ENCODE results near the gene TRIM49B.
"Not testable (repeated sequence)": the region's sequence is repeated elsewhere in the genome, so short reads cannot be mapped to it uniquely, and the experiment has no call there.

The TRIM49B gene, protein sequence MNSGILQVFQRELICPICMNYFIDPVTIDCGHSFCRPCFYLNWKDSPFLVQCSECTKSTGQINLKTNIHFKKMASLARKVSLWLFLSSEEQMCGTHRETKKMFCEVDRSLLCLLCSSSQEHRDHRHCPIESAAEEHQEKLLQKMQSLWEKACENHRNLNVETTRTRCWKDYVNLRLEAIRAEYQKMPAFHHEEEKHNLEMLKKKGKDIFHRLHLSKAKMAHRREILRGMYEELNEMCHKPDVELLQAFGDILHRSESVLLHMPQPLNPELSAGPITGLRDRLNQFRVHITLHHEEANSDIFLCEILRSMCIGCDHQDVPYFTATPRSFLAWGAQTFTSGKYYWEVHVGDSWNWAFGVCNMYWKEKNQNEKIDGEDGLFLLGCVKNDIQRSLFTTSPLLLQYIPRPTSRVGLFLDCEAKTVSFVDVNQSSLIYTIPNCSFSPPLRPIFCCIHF

DNA sequence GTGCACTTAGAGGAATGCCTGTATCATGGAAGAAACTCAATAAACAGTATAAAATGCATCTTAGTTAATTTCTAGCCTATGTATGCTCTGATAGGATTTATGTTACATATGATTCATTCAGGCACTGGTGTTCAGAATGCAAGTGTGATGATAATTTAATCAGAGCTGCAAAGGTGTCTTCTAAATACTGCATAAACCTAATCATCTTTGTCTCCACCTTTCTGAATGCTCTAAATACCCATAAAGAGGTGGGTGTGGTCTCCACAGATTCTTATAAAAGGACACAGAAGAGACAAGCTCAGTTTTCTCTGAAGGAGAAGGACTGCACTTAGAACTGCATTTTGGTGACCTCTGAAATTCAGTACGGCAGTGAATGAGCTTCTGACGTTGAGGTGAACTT lies at the start of gene TRIM49B:
Gene TRIM49B, plus strand, starts transcription at position 301 of the 400 bp plus-strand sequence. CDS start 2,777 bp downstream, outside the sequence.
- DNase-seq: not testable (repeated sequence)

DNA sequence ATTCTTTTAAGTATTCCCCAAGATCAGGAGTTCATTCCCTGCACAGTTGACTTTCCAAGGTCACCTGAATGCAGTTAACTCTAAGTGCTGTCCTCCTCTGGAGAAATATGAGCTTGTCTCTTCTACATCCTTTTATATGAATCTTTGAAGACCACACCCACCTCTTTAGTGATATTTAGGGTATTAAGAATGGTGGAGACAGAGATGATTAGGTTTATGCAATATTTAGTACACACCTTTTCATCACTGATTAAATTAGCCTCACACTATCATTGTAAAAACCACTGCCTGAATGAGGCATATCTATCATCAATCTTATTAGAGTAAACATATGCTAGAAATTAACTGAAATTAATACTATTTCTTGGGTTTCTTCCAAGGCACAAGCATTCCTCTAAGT lies 44.8 kb upstream of the TRIM49B start, which contains the start of gene TRIM51G:
Gene TRIM51G, minus strand, starts transcription at position 101 of the 400 bp plus-strand sequence. CDS start 2,190 bp downstream, outside the sequence.
- not testable (repeated sequence) for DNase-seq

DNA sequence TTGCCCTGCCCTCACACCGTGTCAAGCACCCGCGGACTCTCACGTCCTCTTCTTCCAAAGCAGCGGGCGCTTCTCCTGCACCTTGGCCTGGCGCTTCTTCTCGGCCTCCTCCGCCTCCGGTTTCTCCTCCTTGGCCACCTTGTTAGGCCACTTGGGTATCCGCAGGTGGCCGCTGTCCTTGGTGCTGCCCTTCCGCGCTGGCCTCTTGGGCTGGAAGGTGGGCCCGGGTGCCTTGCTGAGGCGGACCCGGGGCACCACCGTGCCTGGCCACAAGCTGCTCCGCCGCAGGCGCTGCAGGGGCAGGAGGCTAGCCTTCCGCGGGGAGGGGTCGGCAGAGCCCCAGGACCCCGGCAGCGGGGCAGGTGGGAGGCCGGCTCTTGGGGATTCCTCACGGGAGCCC lies 19.6 kb downstream of the TRIM49B start:
- DNase-seq: not testable (repeated sequence)

DNA sequence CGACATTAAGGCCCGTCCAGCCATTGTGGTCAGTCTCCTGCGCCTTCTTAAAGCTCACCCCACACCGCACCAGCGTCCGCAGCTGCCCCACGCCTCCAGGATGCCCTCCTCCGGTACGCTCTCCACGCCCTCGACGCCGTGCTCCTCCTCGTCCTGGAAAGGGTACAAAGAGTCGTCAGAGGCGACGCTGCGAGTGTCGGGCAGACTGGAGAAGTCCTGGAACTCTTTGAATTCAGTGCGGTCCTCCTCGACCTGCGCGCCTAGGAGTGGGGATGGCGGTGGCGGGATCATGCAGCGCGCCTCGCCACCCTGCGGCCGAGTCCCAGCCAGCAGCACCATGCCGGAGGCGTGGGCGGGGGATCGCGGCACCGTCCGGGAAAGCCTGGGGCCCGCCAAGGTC lies 21.2 kb downstream of the TRIM49B start:
- not testable (repeated sequence) for DNase-seq

DNA sequence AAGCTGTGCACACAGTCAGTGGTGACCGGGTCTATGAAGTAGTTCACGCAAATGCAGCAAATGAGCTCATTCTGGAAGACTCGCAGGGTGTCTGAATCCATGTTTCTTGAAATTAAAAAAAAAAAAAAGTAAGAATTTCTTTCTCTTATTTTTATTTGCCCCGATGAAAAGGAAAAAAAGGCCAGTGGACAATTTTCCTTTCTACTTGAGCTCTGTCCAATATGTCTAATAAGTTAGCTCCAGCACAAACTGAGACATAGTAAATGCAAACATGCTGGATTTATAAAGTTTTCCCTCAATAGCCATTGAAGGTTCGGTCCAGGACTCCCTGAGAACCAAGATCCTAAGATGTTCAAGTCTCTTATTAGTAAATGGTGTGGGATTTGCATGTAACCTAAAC lies 30.4 kb downstream of the TRIM49B start, which contains the start of gene TRIM64C:
Gene TRIM64C, minus strand, starts transcription at position 101 of the 400 bp plus-strand sequence. Its CDS starts 0 bp downstream, at position 101.
- not testable (repeated sequence) for DNase-seq

DNA sequence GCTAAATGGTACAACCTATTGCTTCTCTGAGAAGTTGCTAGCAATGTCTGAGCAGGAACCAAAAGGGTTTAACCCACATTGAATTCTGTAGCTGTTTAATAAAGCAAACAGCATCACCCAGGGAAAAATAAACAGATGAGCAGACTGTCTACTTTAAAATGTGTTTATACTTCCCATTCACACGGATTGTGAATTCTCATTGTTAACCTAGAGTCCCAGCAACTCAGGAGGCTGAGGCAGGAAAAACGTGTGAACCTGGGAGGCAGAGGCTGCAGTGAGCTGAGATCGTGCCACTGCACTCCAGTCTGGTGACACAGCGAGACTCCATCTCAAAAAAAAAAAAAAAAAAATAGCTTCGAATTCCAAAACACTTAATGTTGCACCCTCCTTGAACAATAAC lies 41.3 kb downstream of the TRIM49B start:
- not testable (repeated sequence) for DNase-seq
